ENCODE data around the gene TYRO3. TPM values are rescaled to one million over a fixed set of nuclear protein-coding genes. Genes with fewer than 3 reads are reported as not detected.
"Not testable (repeated sequence)": the region's sequence is repeated elsewhere in the genome, so short reads cannot be mapped to it uniquely, and the experiment has no call there.

Gene TYRO3
- total RNA-seq, 1 donor, result 20.2 TPM

DNA sequence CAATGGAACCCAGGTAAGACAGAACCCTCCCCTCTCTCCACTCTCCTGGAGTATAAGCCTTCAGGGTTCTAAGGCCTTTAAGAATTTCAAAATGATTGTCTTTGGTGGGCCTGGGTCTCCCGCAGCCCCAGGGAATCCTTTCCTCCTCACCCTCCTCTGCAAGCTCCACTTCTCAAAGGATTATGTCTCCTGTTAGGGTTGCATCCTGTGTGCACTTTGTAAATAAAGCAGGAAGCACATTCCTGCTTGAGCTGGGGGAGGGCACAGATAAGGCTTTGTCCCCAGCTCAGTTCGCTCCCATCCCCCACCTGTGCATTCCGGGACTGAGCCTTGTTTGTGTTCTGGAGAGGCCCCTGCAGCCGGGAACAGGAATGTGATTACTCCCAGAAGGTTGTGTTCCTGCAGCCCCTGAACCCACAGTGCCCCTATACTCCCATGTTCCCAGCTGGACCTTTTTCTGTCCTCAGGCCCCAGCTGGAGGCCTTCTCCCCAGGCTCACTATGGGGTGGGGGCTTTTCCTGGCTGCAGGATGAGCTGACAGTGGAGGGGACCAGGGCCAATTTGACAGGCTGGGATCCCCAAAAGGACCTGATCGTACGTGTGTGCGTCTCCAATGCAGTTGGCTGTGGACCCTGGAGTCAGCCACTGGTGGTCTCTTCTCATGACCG is 9.5 kb downstream of the TYRO3 start:
- no peak overlapping the region for H3K4me3 ChIP-seq (ENCODE audit: low read depth, low read length)
- DNase-seq (ENCODE audit: low read depth), result no peak
- TF ChIP-seq CTCF (IDR thresholded peaks at IDR 0.05; ENCODE audit: insufficient read depth, low read length), result no peak

DNA sequence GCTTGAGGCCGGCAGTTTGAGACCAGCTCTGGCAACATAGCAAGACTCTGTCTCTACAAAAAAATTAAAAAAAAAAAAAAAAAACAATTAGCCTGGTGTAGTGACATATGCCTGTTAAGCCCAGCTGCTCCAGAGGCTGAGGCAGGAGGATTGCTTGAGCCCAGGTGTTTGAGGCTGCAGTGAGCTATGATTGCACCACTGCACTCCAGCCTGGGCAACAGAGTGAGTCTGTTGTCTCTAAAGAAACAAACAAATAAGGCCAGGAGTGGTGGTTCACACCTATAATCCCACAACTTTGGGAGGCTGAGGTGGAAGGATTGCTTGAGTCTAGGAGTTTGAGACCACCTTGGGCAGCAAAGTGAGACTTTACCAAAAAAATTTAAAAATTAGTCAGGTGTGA is 10.2 kb downstream of the TYRO3 start:
- not testable (repeated sequence) for H3K4me3 ChIP-seq (ENCODE audit: low read depth, low read length); DNase-seq (ENCODE audit: low read depth)

DNA sequence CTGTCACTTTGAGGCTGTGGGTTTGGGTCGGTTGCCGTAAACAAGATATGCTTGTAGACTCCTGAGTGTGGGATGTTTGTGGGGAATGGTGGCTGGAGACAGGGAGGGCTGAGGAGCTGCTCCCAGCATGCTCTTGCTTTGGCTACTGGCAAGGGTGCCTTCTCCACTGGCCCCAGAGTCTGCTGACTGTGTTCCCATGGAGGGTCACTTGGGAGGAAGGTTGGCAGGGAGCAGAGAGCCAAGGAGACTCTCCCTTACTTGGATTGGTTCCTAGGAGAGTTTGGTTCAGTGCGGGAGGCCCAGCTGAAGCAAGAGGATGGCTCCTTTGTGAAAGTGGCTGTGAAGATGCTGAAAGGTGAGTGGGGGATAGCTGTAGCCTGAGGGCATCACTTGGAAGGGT is 11.8 kb downstream of the TYRO3 start:
- no peak for DNase-seq (ENCODE audit: low read depth)
- no peak overlapping the region for H3K4me3 ChIP-seq (ENCODE audit: low read depth, low read length)
- no peak for TF ChIP-seq CTCF (IDR thresholded peaks at IDR 0.05; ENCODE audit: insufficient read depth, low read length)

GRCh38 chr15:41571948-41572347 is 12.9 kb downstream of the TYRO3 start:
- DNase-seq (ENCODE audit: low read depth), result no peak
- no peak for TF ChIP-seq CTCF (IDR thresholded peaks at IDR 0.05; ENCODE audit: insufficient read depth, low read length)
- H3K4me3 ChIP-seq (ENCODE audit: low read depth, low read length), result no peak overlapping the region

DNA sequence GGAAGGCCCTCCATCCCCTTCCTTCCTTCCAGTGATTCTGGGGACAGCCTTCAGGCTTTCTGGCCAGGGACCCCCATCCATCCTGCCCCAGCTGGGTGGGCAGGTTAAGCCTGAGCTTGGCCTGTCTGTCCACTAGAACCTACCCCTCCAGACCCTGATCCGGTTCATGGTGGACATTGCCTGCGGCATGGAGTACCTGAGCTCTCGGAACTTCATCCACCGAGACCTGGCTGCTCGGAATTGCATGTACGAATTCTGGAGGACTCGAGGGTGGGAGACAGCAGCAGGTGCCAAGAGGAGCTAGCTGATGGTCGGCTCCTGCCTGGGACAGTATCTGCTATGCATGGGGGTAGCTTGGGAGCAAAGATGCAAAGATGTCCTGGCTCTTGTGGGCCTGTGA is 13.9 kb downstream of the TYRO3 start:
- TF ChIP-seq CTCF (IDR thresholded peaks at IDR 0.05; ENCODE audit: insufficient read depth, low read length), result no peak
- H3K4me3 ChIP-seq (ENCODE audit: low read depth, low read length), result no peak overlapping the region
- no peak for DNase-seq (ENCODE audit: low read depth)

- TF ChIP-seq CTCF (IDR thresholded peaks at IDR 0.05; ENCODE audit: insufficient read depth, low read length), result no peak
- no peak overlapping the region for H3K4me3 ChIP-seq (ENCODE audit: low read depth, low read length)
- DNase-seq (ENCODE audit: low read depth), result no peak
Observed at GRCh38 chr15:41573396-41573795, 14.4 kb downstream of the TYRO3 start.

- no peak for DNase-seq (ENCODE audit: low read depth)
- TF ChIP-seq CTCF (IDR thresholded peaks at IDR 0.05; ENCODE audit: insufficient read depth, low read length), result no peak
- H3K4me3 ChIP-seq (ENCODE audit: low read depth, low read length), result no peak overlapping the region
Observed at GRCh38 chr15:41574158-41574557, 15.1 kb downstream of the TYRO3 start.
